Fibroblast of lung (primary cell): ENCODE measurements around the gene FAAP100. TPM values are rescaled to one million over a fixed set of nuclear protein-coding genes. Genes with fewer than 3 reads are reported as not detected.

ENCODE experiments used
- DNase-seq, 2 donors: peaks; one replicate each; pipeline versions ENCODE4 v3.0.0 to v3.0.0-alpha.2; 2010; ENCODE audit warnings: low read depth in 2 of 2
- H2AFZ ChIP-seq: 2 replicates; pipeline ENCODE4 v1.5.1; 2012; ENCODE audit warnings: low read length, control low read depth, inconsistent platforms
- H3K27ac ChIP-seq: 2 replicates; pipeline ENCODE4 v1.5.1; 2011; ENCODE audit warnings: low read length, control low read depth; ENCODE audit not compliant: insufficient read depth
- H3K27me3 ChIP-seq: 2 replicates; pipeline ENCODE4 v1.5.1; 2011; ENCODE audit warnings: mild to moderate bottlenecking, low read length; ENCODE audit not compliant: control insufficient read depth, insufficient read depth
- H3K36me3 ChIP-seq: 2 replicates; pipeline ENCODE4 v1.5.1; 2011; ENCODE audit warnings: low read length; ENCODE audit not compliant: control insufficient read depth, insufficient read depth
- H3K4me1 ChIP-seq: 2 replicates; pipeline ENCODE4 v1.5.1; 2011; ENCODE audit warnings: low read length; ENCODE audit not compliant: control insufficient read depth, insufficient read depth; ENCODE audit errors: extremely low read depth
- H3K4me2 ChIP-seq: 2 replicates; pipeline ENCODE4 v1.5.1; 2011; ENCODE audit warnings: low read length, control low read depth; ENCODE audit not compliant: insufficient read depth; ENCODE audit errors: extremely low read depth
- H3K4me3 ChIP-seq, 4 experiments: fragments of 200-600 bp in 1 of 4; sonication (generic) in 1 of 4; replicated peaks in 1 of 4; 2 replicates each; pipeline ENCODE4 v1.5.1; 2011 to 2016; ENCODE audit warnings: low read length in 4 of 4, low read depth in 3 of 4, mild to moderate bottlenecking in 3 of 4, control low read depth in 2 of 4, inconsistent platforms in 1 of 4, mixed read lengths in 1 of 4; ENCODE audit not compliant: insufficient read depth in 1 of 4; ENCODE audit errors: control extremely low read depth in 1 of 4
- H3K79me2 ChIP-seq: 2 replicates; pipeline ENCODE4 v1.5.1; 2012; ENCODE audit warnings: mild to moderate bottlenecking, low read length, inconsistent platforms; ENCODE audit not compliant: control insufficient read depth, insufficient read depth
- H3K9ac ChIP-seq: 2 replicates; pipeline ENCODE4 v1.5.1; 2011; ENCODE audit warnings: mild to moderate bottlenecking, low read length, control low read depth; ENCODE audit not compliant: insufficient read depth
- H3K9me3 ChIP-seq: 2 replicates; pipeline ENCODE4 v1.5.1; 2012; ENCODE audit warnings: low read depth, low read length; ENCODE audit not compliant: control insufficient read depth, insufficient read depth
- H4K20me1 ChIP-seq: 2 replicates; pipeline ENCODE4 v1.5.1; 2011; ENCODE audit warnings: low read length; ENCODE audit not compliant: control insufficient read depth, insufficient read depth; ENCODE audit errors: extremely low read depth
- EZH2 ChIP-seq: IDR thresholded peaks from 2 replicates; pipeline ENCODE4 v1.5.1; 2012; ENCODE audit warnings: low read length, control low read depth, mild to moderate bottlenecking; ENCODE audit errors: missing control alignments
- polyA plus RNA-seq, 2 donors: library from polyadenylated mRNA; depleted of rRNA in 1 of 2; stranded (reverse) in 1 of 2; unstranded in 1 of 2; fragments of >200 nt; gene quantifications; 2 replicates each; pipeline ENCODE4 v1.2.1, GENCODE V29; 2011 to 2012; ENCODE audit warnings: missing spikeins in 1 of 2
- total RNA-seq: library from RNA; depleted of rRNA; stranded (reverse); fragments of >200 nt; gene quantifications from 2 replicates; pipeline ENCODE4 v1.2.1, GENCODE V29; 2014
- TF ChIP-seq, protein P1 (sequence below), 2 donors: IDR thresholded peaks in 1 of 2; conservative IDR thresholded peaks in 1 of 2; 1 replicate in 1 of 2; 2 replicates in 1 of 2; pipeline ENCODE4 v1.5.1; 2011 to 2012; ENCODE audit warnings: low read length in 2 of 2, control low read depth in 1 of 2, inconsistent platforms in 1 of 2, low read depth in 1 of 2, mild to moderate bottlenecking in 1 of 2

The FAAP100 gene
- total and polyA plus RNA-seq, 2 donors (not counting 1 experiment from before 2014, with no cell fraction given) = 6.7 to 10.4 TPM

DNA sequence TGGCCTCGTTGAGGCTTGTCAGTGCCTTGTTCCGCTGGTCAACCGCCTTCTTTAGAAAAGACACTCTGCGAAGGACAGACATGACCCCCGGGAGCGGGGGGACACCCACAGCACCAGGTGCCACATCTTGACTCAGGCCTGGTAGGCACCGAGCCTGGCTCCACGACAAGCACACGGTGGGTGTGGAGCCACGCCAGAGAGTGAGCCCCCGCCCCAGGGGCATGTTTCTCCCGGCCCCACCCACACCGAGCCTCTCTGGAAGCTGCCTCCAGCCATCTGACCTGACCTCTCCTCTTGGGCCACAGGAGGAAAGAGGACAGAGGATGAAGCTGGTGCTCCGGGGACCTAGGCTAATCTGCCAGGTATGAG lies 4.6 kb downstream of the FAAP100 start:
- DNase-seq = no peak
- Histone ChIP-seq H3K4me3 (no peak overlapping the region), H3K4me2 (no peak overlapping the region), H3K36me3 (peaks cover 38% of the 10 kb centered on the region), H3K27me3 (no peaks in the 10 kb centered on the region), H3K9me3 (no peaks in the 10 kb centered on the region), H4K20me1 (no peaks in the 10 kb centered on the region), H2AFZ (no peak overlapping the region), H3K27ac (no peak overlapping the region), H3K4me1 (peaks cover 3% of the 10 kb centered on the region), H3K79me2 (peaks cover 24% of the 10 kb centered on the region), H3K9ac (no peak overlapping the region)
- TF ChIP-seq, protein P1, sequence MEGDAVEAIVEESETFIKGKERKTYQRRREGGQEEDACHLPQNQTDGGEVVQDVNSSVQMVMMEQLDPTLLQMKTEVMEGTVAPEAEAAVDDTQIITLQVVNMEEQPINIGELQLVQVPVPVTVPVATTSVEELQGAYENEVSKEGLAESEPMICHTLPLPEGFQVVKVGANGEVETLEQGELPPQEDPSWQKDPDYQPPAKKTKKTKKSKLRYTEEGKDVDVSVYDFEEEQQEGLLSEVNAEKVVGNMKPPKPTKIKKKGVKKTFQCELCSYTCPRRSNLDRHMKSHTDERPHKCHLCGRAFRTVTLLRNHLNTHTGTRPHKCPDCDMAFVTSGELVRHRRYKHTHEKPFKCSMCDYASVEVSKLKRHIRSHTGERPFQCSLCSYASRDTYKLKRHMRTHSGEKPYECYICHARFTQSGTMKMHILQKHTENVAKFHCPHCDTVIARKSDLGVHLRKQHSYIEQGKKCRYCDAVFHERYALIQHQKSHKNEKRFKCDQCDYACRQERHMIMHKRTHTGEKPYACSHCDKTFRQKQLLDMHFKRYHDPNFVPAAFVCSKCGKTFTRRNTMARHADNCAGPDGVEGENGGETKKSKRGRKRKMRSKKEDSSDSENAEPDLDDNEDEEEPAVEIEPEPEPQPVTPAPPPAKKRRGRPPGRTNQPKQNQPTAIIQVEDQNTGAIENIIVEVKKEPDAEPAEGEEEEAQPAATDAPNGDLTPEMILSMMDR (conservative IDR thresholded peaks at IDR 0.05 in 1 of 2, IDR thresholded peaks at IDR 0.05 in 1 of 2; ENCODE audit: low read depth in 1 of 2, low read length in 2 of 2) = no peak
- TF ChIP-seq EZH2 = no peak

DNA sequence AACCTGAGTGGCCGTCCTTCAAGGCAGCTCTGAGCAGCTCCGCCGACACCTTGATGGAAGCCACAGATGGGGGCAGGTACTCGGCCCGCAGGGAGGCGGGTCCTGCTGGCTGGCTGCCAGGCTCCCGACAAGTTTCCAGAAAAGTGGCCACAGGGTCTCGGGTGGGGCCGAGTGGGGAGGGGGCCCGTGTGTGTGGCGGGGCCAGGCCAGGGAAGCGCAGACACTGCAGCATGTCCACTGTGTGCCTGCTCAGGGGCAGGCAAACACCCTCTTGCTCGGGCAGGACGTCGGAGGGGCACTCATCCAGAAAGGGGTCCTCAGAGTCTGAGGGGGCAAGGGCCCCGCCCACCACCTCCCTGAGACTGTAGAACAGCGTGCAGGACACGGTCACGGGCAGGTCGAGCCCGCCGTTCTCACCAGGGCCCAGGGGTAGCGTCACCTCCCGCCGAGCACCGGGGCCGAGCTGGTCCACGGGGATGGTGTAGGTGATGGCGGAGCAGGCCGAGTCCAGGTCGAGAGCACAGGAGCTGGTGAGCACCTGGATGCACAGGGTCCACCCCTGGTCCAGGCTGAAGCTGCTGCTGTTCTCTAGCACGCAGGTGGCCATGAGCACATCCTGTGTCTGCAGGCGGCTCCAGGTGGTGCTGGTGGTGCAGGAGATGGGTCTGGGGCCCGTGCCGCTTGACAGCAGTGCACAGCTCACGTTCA lies 5.1 kb downstream of the FAAP100 start:
- Histone ChIP-seq H3K4me2 (no peak overlapping the region), H3K9ac (no peak overlapping the region), H3K27me3 (no peaks in the 10 kb centered on the region), H2AFZ (no peak overlapping the region), H3K27ac (no peak overlapping the region), H3K79me2 (peaks cover 24% of the 10 kb centered on the region), H3K4me1 (peaks cover 3% of the 10 kb centered on the region), H3K9me3 (no peaks in the 10 kb centered on the region), H3K36me3 (peaks cover 38% of the 10 kb centered on the region), H3K4me3 (no peak overlapping the region), H4K20me1 (no peaks in the 10 kb centered on the region)
- TF ChIP-seq, protein P1 (conservative IDR thresholded peaks at IDR 0.05 in 1 of 2, IDR thresholded peaks at IDR 0.05 in 1 of 2; ENCODE audit: low read depth in 1 of 2, low read length in 2 of 2) = no peak
- no peak for TF ChIP-seq EZH2
- DNase-seq = no peak

DNA sequence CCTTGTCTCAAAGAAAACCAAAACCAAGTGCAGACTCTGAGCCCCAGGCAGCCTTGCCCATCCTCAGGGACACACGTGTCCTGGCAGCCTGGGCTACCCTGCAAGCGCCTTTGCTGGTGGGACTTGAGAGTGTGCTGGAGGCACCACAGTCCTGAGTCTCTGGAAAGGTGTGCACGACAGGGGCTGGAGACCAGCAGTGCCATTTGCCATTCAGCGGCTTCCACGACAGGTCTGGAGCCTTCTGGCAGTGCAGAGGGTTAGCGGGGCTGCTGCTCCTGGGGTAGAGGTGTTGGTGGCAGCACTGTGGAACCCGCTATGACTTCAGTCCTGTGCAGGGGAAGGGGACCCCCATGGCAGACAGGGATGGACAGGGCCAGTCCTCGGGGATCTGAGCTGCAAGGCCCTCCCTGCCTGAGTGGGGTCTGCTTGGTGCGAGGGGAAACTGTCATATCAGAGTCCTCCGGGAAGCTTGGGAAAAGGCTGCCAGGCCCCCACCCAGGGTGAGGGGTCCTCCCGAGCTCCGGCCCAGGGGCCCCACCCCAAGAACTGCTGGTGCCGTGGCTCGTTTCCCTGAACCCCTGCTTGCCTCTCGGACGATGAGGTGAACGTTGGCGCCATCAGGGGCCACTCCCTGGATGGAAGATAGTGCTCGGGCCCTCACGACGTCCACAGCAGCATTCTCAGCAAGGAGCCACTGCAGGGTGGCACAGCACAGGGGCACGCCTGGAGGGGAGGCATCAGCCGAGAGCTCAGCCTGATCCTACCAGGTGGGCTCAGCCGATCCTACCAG lies 6.8 kb downstream of the FAAP100 start:
- Histone ChIP-seq H4K20me1 (no peaks in the 10 kb centered on the region), H3K4me2 (no peak overlapping the region), H3K4me1 (no peaks in the 10 kb centered on the region), H3K27me3 (no peaks in the 10 kb centered on the region), H3K9me3 (no peaks in the 10 kb centered on the region), H2AFZ (no peak overlapping the region), H3K79me2 (peaks cover 9% of the 10 kb centered on the region), H3K9ac (no peak overlapping the region), H3K27ac (no peak overlapping the region), H3K36me3 (peaks cover 42% of the 10 kb centered on the region), H3K4me3 (no peak overlapping the region)
- no peak for TF ChIP-seq EZH2
- no peak for DNase-seq
